Lung (tissue), 12 donors: ENCODE measurements around the gene MTA3. TPM values are rescaled to one million over a fixed set of nuclear protein-coding genes. Genes with fewer than 3 reads are reported as not detected.
A peak's percentile ranks its signal among the peaks of the same experiment; 100 is the strongest.

Experiments
- ATAC-seq: fragments of 200-7000 bp; cut with Tn5 transposase; one replicate; pipeline ENCODE4 v1.9.1; 2020; ENCODE audit warnings: moderate number of reproducible peaks; ENCODE audit not compliant: insufficient read depth, low FRiP score
- DNase-seq, 3 donors: peaks; one replicate each; pipeline ENCODE4 v3.0.0-alpha.2; 2013 to 2017
- H3K27ac ChIP-seq, 2 donors: one replicate each; pipeline ENCODE4 v1.5.1; 2013; ENCODE audit warnings: mild to moderate bottlenecking in 2 of 2, moderate library complexity in 2 of 2, control low read depth in 1 of 2, inconsistent platforms in 1 of 2, low read depth in 1 of 2, low read length in 1 of 2
- H3K27me3 ChIP-seq, 3 donors: one replicate each; pipeline ENCODE4 v1.5.1; 2013; ENCODE audit warnings: low read length in 2 of 3; ENCODE audit not compliant: control insufficient read depth in 3 of 3, insufficient read depth in 3 of 3
- H3K36me3 ChIP-seq, 4 donors: one replicate each; pipeline ENCODE4 v1.5.1; 2013; ENCODE audit warnings: low read length in 4 of 4, mild to moderate bottlenecking in 1 of 4, moderate library complexity in 1 of 4; ENCODE audit not compliant: control insufficient read depth in 4 of 4, insufficient read depth in 4 of 4
- H3K4me1 ChIP-seq, 5 donors: one replicate each; pipeline ENCODE4 v1.5.1; 2013; ENCODE audit warnings: low read length in 5 of 5, mild to moderate bottlenecking in 2 of 5, moderate library complexity in 1 of 5; ENCODE audit not compliant: control insufficient read depth in 5 of 5, insufficient read depth in 5 of 5
- H3K4me3 ChIP-seq: one replicate; pipeline ENCODE4 v1.5.1; 2013; ENCODE audit warnings: mild to moderate bottlenecking, control low read depth, moderate library complexity
- H3K9ac ChIP-seq, 2 donors: one replicate each; pipeline ENCODE4 v1.5.1; 2013; ENCODE audit warnings: low read length in 2 of 2, control low read depth in 1 of 2; ENCODE audit not compliant: insufficient read depth in 1 of 2
- H3K9me3 ChIP-seq, 4 donors: one replicate each; pipeline ENCODE4 v1.5.1; 2013; ENCODE audit warnings: low read length in 3 of 4, mild to moderate bottlenecking in 1 of 4, moderate library complexity in 1 of 4; ENCODE audit not compliant: control insufficient read depth in 4 of 4, insufficient read depth in 3 of 4
- WGBS, 2 donors: extraction: QIAGEN DNeasy Blood & Tissue Kit; methylation state at CpG; one replicate each; pipeline ENCODE4 v1.1.7; 2013; 5-methylcytosine and 5-hydroxymethylcytosine counted together
- polyA plus RNA-seq, 2 donors: library from polyadenylated mRNA; stranded (reverse); fragments of 200-250 nt; gene quantifications; one replicate each; pipeline ENCODE4 v1.2.1, GENCODE V29; 2013
- total RNA-seq, 2 donors: library from RNA; depleted of rRNA in 1 of 2; stranded (reverse); fragments of >200 nt in 1 of 2; gene quantifications; one replicate each; pipeline ENCODE4 v1.2.1, GENCODE V29; 2014 to 2021
- TF ChIP-seq, protein P1 (sequence below): IDR thresholded peaks from 2 replicates; pipeline ENCODE4 v1.5.1; 2012; ENCODE audit warnings: mild to moderate bottlenecking; ENCODE audit errors: control extremely low read depth, extremely low read depth
- donor health status: control.
- donor health status: control.
- donor health status: Bipolar disorder and iron deficiency.
- donor health status: healthy.
- donor health status: DM: yes; HTN: yes; CAD: no.

Gene MTA3
- total and polyA plus RNA-seq, 4 donors, result 9.2 to 65.8 (median 24.4) TPM

- TF ChIP-seq, protein P1, sequence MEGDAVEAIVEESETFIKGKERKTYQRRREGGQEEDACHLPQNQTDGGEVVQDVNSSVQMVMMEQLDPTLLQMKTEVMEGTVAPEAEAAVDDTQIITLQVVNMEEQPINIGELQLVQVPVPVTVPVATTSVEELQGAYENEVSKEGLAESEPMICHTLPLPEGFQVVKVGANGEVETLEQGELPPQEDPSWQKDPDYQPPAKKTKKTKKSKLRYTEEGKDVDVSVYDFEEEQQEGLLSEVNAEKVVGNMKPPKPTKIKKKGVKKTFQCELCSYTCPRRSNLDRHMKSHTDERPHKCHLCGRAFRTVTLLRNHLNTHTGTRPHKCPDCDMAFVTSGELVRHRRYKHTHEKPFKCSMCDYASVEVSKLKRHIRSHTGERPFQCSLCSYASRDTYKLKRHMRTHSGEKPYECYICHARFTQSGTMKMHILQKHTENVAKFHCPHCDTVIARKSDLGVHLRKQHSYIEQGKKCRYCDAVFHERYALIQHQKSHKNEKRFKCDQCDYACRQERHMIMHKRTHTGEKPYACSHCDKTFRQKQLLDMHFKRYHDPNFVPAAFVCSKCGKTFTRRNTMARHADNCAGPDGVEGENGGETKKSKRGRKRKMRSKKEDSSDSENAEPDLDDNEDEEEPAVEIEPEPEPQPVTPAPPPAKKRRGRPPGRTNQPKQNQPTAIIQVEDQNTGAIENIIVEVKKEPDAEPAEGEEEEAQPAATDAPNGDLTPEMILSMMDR, result no peak
- no peak overlapping the region for H3K27ac ChIP-seq
- no peak for ATAC-seq
- 97% methylated on average over 7 of the region's 7 CpGs for WGBS, 2 donors
- no peak overlapping the region for H3K4me3 ChIP-seq
- H3K27me3 ChIP-seq, result no peaks in the 10 kb centered on the region
- no peaks in the 10 kb centered on the region for H3K4me1 ChIP-seq
- DNase-seq, result no peak
- H3K36me3 ChIP-seq, result no peaks in the 10 kb centered on the region
- no peak overlapping the region for H3K9ac ChIP-seq
- H3K9me3 ChIP-seq, result no peaks in the 10 kb centered on the region
These were observed 146.3 kb downstream of the MTA3 start for GRCh38 chr2:42714686-42715085.

DNA sequence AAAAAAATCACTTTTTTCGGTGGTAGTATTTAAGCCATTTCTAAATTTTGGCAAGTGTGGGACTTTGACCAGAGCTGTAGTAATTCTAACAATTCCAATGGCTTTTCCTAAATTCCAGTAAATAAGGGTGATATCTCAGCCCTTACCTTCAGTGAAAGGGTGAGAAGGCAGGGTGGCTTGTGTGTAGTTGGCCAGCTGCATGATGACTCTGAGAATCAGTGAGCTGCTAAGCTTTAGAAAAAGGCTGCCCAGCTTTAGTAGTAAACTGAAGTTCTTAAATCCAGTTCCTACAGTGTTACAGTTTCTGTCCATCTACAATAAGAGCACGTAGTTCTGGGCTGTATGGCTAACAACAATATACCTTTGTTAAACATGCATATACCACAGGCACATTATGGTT is 153.5 kb downstream of the MTA3 start:
- Histone ChIP-seq H3K4me1 (peaks cover 0 to 16% (median 14%) of the 10 kb centered on the region in 5 donors), H3K9me3 (no peaks in the 10 kb centered on the region), H3K27ac (no peak overlapping the region), H3K4me3 (no peak overlapping the region), H3K9ac (peak overlapping the region in 1 of 2 donors; percentile 71), H3K27me3 (no peaks in the 10 kb centered on the region), H3K36me3 (peaks cover 0 to 5% (median 2%) of the 10 kb centered on the region in 4 donors)
- DNase-seq (no peak), ATAC-seq (no peak)
- WGBS, 2 donors, result 76 to 94% methylated on average over 2 of the region's 2 CpGs
- TF ChIP-seq, protein P1, result no peak

- peak; percentile 82 to 95 (median 95) for DNase-seq
- Histone ChIP-seq H3K9ac (peak overlapping the region in 1 of 2 donors; percentile 71), H3K4me3 (no peak overlapping the region), H3K4me1 (peaks cover 0 to 16% (median 14%) of the 10 kb centered on the region in 5 donors), H3K9me3 (no peaks in the 10 kb centered on the region), H3K27me3 (no peaks in the 10 kb centered on the region), H3K36me3 (peaks cover 0 to 5% (median 2%) of the 10 kb centered on the region in 4 donors), H3K27ac (peak overlapping the region in 1 of 2 donors; percentile 86)
- peak; percentile 79 for ATAC-seq
- WGBS, 2 donors, result 51 to 63% methylated on average over 7 of the region's 7 CpGs
- TF ChIP-seq, protein P1, result no peak
These were observed 154.1 kb downstream of the MTA3 start for GRCh38 chr2:42722320-42723190.
